LNCaP clone FGC (cell line): ENCODE measurements around the gene RASSF3.

Experiments used
- DNase-seq: peaks from one replicate; pipeline ENCODE4 v3.0.0-alpha.2; 2011; ENCODE audit warnings: low read depth
- H3K4me3 ChIP-seq: 2 replicates; pipeline ENCODE4 v1.5.1; 2011; ENCODE audit warnings: mild to moderate bottlenecking, low read depth, low read length, control low read depth
- TF ChIP-seq, protein P1 (sequence below): IDR thresholded peaks from 2 replicates; pipeline ENCODE4 v1.5.1; 2012; ENCODE audit warnings: mild to moderate bottlenecking; ENCODE audit not compliant: control insufficient read depth, insufficient read depth; ENCODE audit errors: extremely low read depth

The RASSF3 gene

DNA sequence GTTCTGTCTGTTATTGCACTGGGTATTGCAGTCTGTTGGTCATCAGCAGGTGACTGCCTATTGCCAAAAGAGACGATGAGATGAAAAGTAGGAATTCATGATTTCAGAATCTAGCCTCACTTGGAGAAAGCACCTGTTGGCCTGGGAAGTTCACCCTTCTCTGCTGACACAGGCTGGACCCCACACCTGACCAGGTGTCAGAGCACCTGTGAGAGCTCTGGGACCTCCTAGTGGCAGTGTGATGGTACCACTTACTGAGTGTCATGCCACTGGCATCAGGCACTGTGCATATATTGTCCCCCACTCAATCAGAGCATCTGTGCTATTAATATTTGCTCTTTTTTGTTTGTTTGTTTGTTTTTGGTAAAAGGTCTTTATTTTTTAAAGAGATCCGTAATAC is 68.0 kb downstream of the RASSF3 start:
- H3K4me3 ChIP-seq, result no peak overlapping the region
- no peak for DNase-seq
- TF ChIP-seq, protein P1, sequence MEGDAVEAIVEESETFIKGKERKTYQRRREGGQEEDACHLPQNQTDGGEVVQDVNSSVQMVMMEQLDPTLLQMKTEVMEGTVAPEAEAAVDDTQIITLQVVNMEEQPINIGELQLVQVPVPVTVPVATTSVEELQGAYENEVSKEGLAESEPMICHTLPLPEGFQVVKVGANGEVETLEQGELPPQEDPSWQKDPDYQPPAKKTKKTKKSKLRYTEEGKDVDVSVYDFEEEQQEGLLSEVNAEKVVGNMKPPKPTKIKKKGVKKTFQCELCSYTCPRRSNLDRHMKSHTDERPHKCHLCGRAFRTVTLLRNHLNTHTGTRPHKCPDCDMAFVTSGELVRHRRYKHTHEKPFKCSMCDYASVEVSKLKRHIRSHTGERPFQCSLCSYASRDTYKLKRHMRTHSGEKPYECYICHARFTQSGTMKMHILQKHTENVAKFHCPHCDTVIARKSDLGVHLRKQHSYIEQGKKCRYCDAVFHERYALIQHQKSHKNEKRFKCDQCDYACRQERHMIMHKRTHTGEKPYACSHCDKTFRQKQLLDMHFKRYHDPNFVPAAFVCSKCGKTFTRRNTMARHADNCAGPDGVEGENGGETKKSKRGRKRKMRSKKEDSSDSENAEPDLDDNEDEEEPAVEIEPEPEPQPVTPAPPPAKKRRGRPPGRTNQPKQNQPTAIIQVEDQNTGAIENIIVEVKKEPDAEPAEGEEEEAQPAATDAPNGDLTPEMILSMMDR, result 0 out of 2 replicates have a peak, but pooled peaks have one; percentile 14

DNA sequence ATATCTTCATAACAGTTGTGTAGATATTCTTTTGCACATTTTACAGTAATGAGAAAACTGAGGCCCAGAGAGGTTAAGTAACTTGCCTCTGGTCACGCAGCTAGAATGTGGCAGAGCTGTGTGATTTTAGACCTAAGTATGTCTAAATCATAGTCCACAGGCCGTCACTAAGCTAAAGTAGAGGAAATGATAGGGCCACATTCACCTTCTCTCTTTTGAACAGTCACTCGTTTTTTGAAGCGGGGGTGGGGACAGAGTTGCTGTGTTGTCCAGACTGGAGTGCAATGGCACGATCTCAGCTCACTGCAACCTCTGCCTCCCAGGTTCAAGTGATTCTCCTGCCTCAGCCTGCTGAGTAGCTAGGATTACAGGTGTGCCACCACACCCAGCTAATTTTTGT is 68.5 kb downstream of the RASSF3 start:
- TF ChIP-seq, protein P1, result no peak
- no peak overlapping the region for H3K4me3 ChIP-seq
- no peak for DNase-seq

DNA sequence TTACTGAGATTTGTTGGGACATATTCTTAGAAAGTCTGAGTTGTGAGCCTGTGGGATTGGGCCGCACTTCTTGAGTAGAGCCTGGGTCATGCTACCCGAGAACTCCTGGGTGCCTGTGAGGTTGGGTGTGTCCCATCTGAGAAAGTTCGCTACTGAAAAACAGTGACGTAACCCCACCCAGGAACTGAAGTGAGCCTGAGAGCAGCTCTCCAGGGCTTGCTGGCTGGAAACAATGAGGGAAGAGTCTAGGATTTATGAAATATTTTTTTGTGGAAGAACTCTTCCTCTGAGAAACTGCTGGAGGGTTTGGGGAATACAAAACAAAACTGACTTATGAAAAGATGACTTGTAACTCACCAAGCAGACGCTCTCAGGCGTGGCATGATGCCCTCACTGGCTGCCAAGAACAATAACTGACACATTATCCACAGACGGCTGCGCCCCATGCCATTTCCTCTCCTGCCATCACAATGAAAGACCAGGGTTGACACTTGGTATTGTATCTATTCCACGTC is 69.2 kb downstream of the RASSF3 start:
- peak; percentile 80 for DNase-seq
- peak overlapping the region; percentile 27 for H3K4me3 ChIP-seq
- TF ChIP-seq, protein P1, result no peak

DNA sequence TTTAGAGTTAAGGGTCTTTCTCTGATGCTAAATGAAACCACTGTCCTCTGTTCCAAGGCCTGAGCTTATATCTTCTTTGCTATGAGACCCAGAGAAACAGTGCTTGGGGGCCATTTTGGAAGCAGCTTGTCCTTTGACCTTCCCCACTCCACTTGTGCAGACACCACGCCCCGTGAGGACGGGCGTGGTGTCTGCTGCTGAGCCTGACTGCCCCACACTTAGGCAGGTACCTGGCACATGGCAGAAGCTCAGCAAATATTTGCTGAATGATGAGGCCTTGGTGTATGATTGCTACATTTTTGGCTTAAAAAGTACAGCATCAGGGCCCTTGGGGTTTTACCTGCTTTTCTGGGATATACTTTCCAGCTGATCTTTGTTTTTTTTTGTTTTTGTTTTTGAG is 69.9 kb downstream of the RASSF3 start:
- DNase-seq, result peak; percentile 76
- TF ChIP-seq, protein P1, result no peak
- peak overlapping the region; percentile 27 for H3K4me3 ChIP-seq

DNA sequence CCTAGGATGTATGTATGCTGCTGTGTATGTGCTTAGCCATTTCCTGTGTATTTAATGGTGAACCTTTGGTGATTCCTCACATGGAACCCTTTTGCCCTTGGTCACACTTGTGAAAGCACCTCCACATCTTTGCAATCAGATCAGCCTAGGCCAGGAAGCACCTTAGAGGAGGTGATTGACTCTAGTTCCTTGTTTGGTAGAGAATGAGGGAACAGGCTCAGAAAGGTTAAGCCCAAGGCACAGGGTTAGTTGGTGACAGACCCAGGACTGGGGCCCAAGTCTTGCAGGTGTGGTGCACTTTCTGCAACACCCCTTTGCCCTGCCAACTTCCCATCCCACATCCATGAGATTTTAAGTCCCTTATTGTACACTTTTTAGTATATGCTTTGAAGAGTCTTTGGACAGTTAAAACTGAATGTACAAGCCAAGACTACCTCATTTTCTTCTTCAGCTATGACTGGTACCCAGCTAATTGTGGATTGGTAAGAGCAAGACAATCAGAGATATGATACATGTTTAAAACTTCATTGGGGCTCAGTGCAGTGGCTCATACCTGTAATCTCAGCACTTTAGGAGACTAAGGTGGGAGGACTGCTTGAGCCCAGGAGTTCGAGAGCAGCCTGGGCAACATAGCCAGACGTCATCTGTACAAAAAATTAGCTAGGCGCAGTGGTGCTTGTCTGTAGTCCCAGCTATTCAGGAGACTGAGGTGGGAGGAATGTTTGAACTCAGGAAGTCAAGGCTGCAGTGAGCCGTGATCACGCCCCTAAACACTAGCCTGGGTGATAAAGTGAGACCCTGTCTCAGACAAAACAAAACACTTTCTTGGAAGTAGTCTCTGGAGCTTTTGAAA is 71.1 kb downstream of the RASSF3 start:
- H3K4me3 ChIP-seq, result no peak overlapping the region
- TF ChIP-seq, protein P1, result no peak
- no peak for DNase-seq

DNA sequence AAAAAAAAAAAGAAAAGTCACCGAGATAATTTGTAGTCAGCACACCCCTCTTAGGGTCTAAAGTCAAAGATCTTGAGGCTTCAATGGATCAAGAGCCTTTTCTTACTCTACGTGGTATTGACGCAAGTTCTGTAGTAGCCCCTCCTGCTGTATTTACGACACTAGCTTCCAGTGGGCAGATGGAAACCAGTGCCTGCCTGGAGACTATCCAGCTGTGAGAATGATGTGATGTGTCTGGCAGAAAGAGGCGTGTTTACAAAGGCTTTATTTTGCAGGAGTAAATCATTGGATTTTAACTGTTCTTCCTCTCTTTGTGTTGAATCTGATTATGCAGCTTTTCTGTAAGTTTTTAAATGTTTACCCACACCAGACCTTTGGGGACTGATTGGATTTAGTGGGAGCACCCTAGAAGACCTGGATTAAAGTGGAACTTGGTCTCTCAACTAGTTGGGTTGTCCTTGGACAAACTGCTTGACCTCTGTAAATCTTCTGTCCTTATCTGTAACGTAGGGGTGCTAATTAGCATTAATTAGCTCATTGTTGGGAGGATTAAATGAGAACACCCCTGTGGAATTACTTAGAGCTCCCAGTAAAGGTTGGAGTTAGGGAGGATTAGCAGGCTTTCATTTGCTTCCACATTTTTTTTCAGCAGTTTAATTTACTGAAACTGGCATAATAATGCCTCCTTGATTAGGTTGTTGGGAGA is 72.4 kb downstream of the RASSF3 start:
- H3K4me3 ChIP-seq, result no peak overlapping the region
- DNase-seq, result no peak
- TF ChIP-seq, protein P1, result no peak
